Gastroesophageal sphincter (tissue), 4 donors: ENCODE measurements around the gene KRTAP10-2. TPM values are rescaled to one million over a fixed set of nuclear protein-coding genes. Genes with fewer than 3 reads are reported as not detected.
"Not testable (repeated sequence)": the region's sequence is repeated elsewhere in the genome, so short reads cannot be mapped to it uniquely, and the experiment has no call there.

Source experiments
- ATAC-seq: fragments of 150-250 bp; one replicate; pipeline ENCODE4 v1.9.1; 2016; ENCODE audit warnings: mild to moderate bottlenecking, moderate library complexity
- H3K27ac ChIP-seq, 4 donors: fragments of 200-600 bp; sonication (generic) in 3 of 4; 1 replicate in 3 of 4; 2 replicates in 1 of 4; pipeline ENCODE4 v1.5.1; 2016 to 2019
- H3K27me3 ChIP-seq: fragments of 200-600 bp; sonication (generic); one replicate; pipeline ENCODE4 v1.5.1; 2019
- H3K36me3 ChIP-seq, 2 donors: fragments of 200-600 bp; sonication (generic); one replicate each; pipeline ENCODE4 v1.5.1; 2019; ENCODE audit warnings: control low read depth in 1 of 2
- H3K4me1 ChIP-seq, 3 donors: fragments of 200-600 bp; sonication (generic); 1 replicate in 2 of 3; 2 replicates in 1 of 3; pipeline ENCODE4 v1.5.1; 2016 to 2019; ENCODE audit warnings: control low read depth in 2 of 3
- H3K4me3 ChIP-seq, 2 donors: fragments of 200-600 bp; sonication (generic); one replicate each; pipeline ENCODE4 v1.5.1; 2019; ENCODE audit warnings: mild to moderate bottlenecking in 1 of 2, moderate library complexity in 1 of 2
- H3K9me3 ChIP-seq, 3 donors: fragments of 200-600 bp; sonication (generic); one replicate each; pipeline ENCODE4 v1.5.1; 2017 to 2019; ENCODE audit warnings: control low read depth in 2 of 3
- CTCF ChIP-seq, 4 experiments: fragments of 200-600 bp in 2 of 4; fragments of 450-650 bp in 2 of 4; sonication (generic) in 1 of 4; IDR thresholded peaks; one replicate each; pipeline ENCODE4 v1.5.1; 2017 to 2019; ENCODE audit warnings: antibody characterized with exemption in 4 of 4, mild to moderate bottlenecking in 2 of 4, moderate library complexity in 2 of 4
- EP300 ChIP-seq: sonication (generic); formaldehyde crosslinking; IDR thresholded peaks from one replicate; pipeline ENCODE4 v1.6.1; 2017; ENCODE audit warnings: antibody characterized with exemption, mild to moderate bottlenecking
- POLR2A ChIP-seq, 2 donors: fragments of 450-650 bp; IDR thresholded peaks; one replicate each; pipeline ENCODE4 v1.6.1; 2017; ENCODE audit warnings: antibody characterized with exemption in 2 of 2, mild to moderate bottlenecking in 2 of 2, moderate library complexity in 1 of 2
- POLR2AphosphoS5 ChIP-seq: sonication (generic); formaldehyde crosslinking; IDR thresholded peaks from one replicate; pipeline ENCODE4 v1.6.1; 2017; ENCODE audit warnings: antibody characterized with exemption
- WGBS, 2 donors: methylation state at CpG; one replicate each; pipeline ENCODE4 v1.1.5; 2018; ENCODE audit warnings: low coverage in 1 of 2; 5-methylcytosine and 5-hydroxymethylcytosine counted together
- total RNA-seq, 4 donors: library from RNA; depleted of rRNA; stranded (reverse); fragments of >200 nt; gene quantifications; one replicate each; pipeline ENCODE4 v1.1.0, GENCODE V29; 2016

Gene KRTAP10-2
- total RNA-seq, 4 donors from 2014 or later = not detected

GRCh38 chr21:44552681-44553080, 1.4 kb upstream of the KRTAP10-2 start:
- peaks cover 80% of the 10 kb centered on the region for H3K27me3 ChIP-seq
- ATAC-seq = no peak
- no peaks in the 10 kb centered on the region for H3K36me3 ChIP-seq
- 77 to 83% methylated on average over 6 to 8 of the region's 13 CpGs for WGBS, 2 donors
- H3K4me3 ChIP-seq = no peak overlapping the region
- H3K9me3 ChIP-seq = peaks cover 0 to 10% (median 0%) of the 10 kb centered on the region in 3 donors
- no peak overlapping the region for H3K27ac ChIP-seq
- no peak for TF ChIP-seq CTCF (IDR thresholded peaks at IDR 0.05)
- TF ChIP-seq POLR2AphosphoS5 = no peak
- TF ChIP-seq POLR2A (IDR thresholded peaks at IDR 0.05) = no peak
- no peak for TF ChIP-seq EP300
- no peaks in the 10 kb centered on the region for H3K4me1 ChIP-seq

- H3K36me3 ChIP-seq = no peaks in the 10 kb centered on the region
- TF ChIP-seq CTCF (IDR thresholded peaks at IDR 0.05) (no peak), POLR2AphosphoS5 (no peak), POLR2A (IDR thresholded peaks at IDR 0.05) (no peak), EP300 (no peak)
- WGBS, 2 donors = no CpG with 5 or more reads among the region's 6 CpGs
- H3K27ac ChIP-seq = no peak overlapping the region
- no peak for ATAC-seq
- peaks cover 75% of the 10 kb centered on the region for H3K27me3 ChIP-seq
- no peaks in the 10 kb centered on the region for H3K4me1 ChIP-seq
- peaks cover 0 to 11% (median 0%) of the 10 kb centered on the region in 3 donors for H3K9me3 ChIP-seq
- H3K4me3 ChIP-seq = no peak overlapping the region
These were observed 831 bp upstream of the KRTAP10-2 start for GRCh38 chr21:44552136-44552535.

- H3K36me3 ChIP-seq = no peaks in the 10 kb centered on the region
- TF ChIP-seq POLR2AphosphoS5 (no peak), CTCF (IDR thresholded peaks at IDR 0.05) (no peak), EP300 (no peak), POLR2A (IDR thresholded peaks at IDR 0.05) (no peak)
- no peak overlapping the region for H3K27ac ChIP-seq
- no peak overlapping the region for H3K4me3 ChIP-seq
- H3K9me3 ChIP-seq = peaks cover 0 to 25% (median 0%) of the 10 kb centered on the region in 3 donors
- H3K27me3 ChIP-seq = peaks cover 62% of the 10 kb centered on the region
- ATAC-seq = no peak
- WGBS, 2 donors = 46% methylated on average over 4 of the region's 10 CpGs; no CpG with 5 or more reads in 1 of the 2 donors
- no peaks in the 10 kb centered on the region for H3K4me1 ChIP-seq
These were observed 498 bp downstream of the KRTAP10-2 start for GRCh38 chr21:44550807-44551206.

GRCh38 chr21:44550285-44550684, 1.0 kb downstream of the KRTAP10-2 start:
- peaks cover 57% of the 10 kb centered on the region for H3K27me3 ChIP-seq
- peaks cover 0 to 26% (median 0%) of the 10 kb centered on the region in 3 donors for H3K9me3 ChIP-seq
- ATAC-seq, H3K4me1 ChIP-seq, H3K27ac ChIP-seq, H3K4me3 ChIP-seq, H3K36me3 ChIP-seq: not testable (repeated sequence)
- WGBS, 2 donors = no CpG with 5 or more reads among the region's 17 CpGs

- Histone ChIP-seq H3K27me3 (peaks cover 52% of the 10 kb centered on the region), H3K27ac (no peak overlapping the region), H3K4me3 (no peak overlapping the region), H3K36me3 (no peaks in the 10 kb centered on the region), H3K4me1 (no peaks in the 10 kb centered on the region), H3K9me3 (peaks cover 0 to 26% (median 0%) of the 10 kb centered on the region in 3 donors)
- TF ChIP-seq EP300 = no peak
- TF ChIP-seq CTCF (IDR thresholded peaks at IDR 0.05) = no peak
- no peak for TF ChIP-seq POLR2A (IDR thresholded peaks at IDR 0.05)
- no peak for TF ChIP-seq POLR2AphosphoS5
- no peak for ATAC-seq
- 74 to 86% methylated on average over 7 to 8 of the region's 25 CpGs for WGBS, 2 donors
These were observed 1.6 kb downstream of the KRTAP10-2 start for GRCh38 chr21:44549525-44550211.
